Measurements from ENCODE around the gene LST1.

GRCh38 chr6:31543639-31544038 lies 42.4 kb upstream of the LST1 start:
- TF ChIP-seq ZFP3 (CRISPR knock-in tag; IDR thresholded peaks at IDR 0.05): no peak
- TF ChIP-seq CSDC2 (CRISPR knock-in tag; IDR thresholded peaks at IDR 0.05): no peak
- no peak for TF ChIP-seq ESRRG (CRISPR knock-in tag; IDR thresholded peaks at IDR 0.05)
- TF ChIP-seq GLIS3 (CRISPR knock-in tag; IDR thresholded peaks at IDR 0.05): no peak
- TF ChIP-seq, protein P1, sequence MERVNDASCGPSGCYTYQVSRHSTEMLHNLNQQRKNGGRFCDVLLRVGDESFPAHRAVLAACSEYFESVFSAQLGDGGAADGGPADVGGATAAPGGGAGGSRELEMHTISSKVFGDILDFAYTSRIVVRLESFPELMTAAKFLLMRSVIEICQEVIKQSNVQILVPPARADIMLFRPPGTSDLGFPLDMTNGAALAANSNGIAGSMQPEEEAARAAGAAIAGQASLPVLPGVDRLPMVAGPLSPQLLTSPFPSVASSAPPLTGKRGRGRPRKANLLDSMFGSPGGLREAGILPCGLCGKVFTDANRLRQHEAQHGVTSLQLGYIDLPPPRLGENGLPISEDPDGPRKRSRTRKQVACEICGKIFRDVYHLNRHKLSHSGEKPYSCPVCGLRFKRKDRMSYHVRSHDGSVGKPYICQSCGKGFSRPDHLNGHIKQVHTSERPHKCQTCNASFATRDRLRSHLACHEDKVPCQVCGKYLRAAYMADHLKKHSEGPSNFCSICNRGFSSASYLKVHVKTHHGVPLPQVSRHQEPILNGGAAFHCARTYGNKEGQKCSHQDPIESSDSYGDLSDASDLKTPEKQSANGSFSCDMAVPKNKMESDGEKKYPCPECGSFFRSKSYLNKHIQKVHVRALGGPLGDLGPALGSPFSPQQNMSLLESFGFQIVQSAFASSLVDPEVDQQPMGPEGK (CRISPR knock-in tag; IDR thresholded peaks at IDR 0.05; ENCODE audit: borderline replicate concordance): no peak

Measured in SK-N-SH treated with all-trans-retinoic acid at 6 μM for 48 hours (cell line).